ENCODE results near the gene TIMP2.

DNA sequence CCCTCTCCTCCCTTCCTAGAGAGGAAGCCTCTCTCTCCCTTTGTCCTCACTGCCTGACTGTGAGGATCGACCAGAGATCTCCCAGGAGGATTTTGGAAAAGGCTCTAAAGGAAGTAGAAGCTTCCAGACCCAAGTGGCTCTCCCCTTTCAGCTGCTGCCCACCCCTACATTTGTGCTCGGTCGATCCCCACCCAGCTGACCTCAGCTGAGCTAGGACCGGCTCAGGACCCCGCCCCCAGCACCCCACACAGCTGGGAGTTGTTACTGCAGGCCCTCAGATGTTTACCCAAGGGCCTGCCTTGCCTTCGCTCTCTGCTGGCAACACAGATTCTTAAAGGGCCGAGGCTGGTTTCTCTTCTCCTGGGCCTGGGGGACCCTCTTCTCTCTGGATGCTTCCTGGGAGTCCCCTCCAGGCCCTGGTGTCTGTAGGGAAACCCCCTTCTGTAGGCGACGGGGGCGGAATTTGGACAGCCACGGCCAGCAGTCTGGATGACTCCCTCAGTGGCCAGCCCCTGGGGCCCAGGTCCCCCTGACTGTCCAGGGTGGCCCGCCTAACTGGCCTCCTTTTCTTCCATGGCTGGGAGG is 26.9 kb upstream of the TIMP2 start:
- TF ChIP-seq MAFK (IDR thresholded peaks at IDR 0.05; ENCODE audit: low read depth, low read length) = no peak
- no peak for TF ChIP-seq POLR2AphosphoS5 (IDR thresholded peaks at IDR 0.05; ENCODE audit: low read depth, low read length)
- no peak for TF ChIP-seq EZH2 (IDR thresholded peaks at IDR 0.05; ENCODE audit: low read depth, low read length, severe bottlenecking)
- TF ChIP-seq, protein P1, sequence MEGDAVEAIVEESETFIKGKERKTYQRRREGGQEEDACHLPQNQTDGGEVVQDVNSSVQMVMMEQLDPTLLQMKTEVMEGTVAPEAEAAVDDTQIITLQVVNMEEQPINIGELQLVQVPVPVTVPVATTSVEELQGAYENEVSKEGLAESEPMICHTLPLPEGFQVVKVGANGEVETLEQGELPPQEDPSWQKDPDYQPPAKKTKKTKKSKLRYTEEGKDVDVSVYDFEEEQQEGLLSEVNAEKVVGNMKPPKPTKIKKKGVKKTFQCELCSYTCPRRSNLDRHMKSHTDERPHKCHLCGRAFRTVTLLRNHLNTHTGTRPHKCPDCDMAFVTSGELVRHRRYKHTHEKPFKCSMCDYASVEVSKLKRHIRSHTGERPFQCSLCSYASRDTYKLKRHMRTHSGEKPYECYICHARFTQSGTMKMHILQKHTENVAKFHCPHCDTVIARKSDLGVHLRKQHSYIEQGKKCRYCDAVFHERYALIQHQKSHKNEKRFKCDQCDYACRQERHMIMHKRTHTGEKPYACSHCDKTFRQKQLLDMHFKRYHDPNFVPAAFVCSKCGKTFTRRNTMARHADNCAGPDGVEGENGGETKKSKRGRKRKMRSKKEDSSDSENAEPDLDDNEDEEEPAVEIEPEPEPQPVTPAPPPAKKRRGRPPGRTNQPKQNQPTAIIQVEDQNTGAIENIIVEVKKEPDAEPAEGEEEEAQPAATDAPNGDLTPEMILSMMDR (IDR thresholded peaks at IDR 0.05; ENCODE audit: control extremely low read depth in 1 of 3, insufficient read depth in 1 of 3, low read depth in 1 of 3, low read length in 3 of 3) = no peak
- no peak for TF ChIP-seq SP2 (IDR thresholded peaks at IDR 0.05; ENCODE audit: low read length)
- no peak for TF ChIP-seq EP300 (IDR thresholded peaks at IDR 0.05; ENCODE audit: borderline replicate concordance in 1 of 2, low read depth in 2 of 2, low read length in 2 of 2)
- TF ChIP-seq CEBPB (IDR thresholded peaks at IDR 0.05; ENCODE audit: low read depth, low read length) = no peak
- no peak for TF ChIP-seq CHD2 (IDR thresholded peaks at IDR 0.05; ENCODE audit: low read length)
- no peak for TF ChIP-seq ZNF274 (IDR thresholded peaks at IDR 0.05; ENCODE audit: borderline replicate concordance, extremely low read depth, low read length)
- TF ChIP-seq EGR1 (IDR thresholded peaks at IDR 0.05; ENCODE audit: borderline replicate concordance, low read depth, low read length) = no peak
- no peak for TF ChIP-seq TEAD4 (IDR thresholded peaks at IDR 0.05; ENCODE audit: low read depth, low read length)
- no peak for TF ChIP-seq TAF1 (IDR thresholded peaks at IDR 0.05; ENCODE audit: low read depth, low read length)
- TF ChIP-seq BCL11A (IDR thresholded peaks at IDR 0.05; ENCODE audit: low read depth in 2 of 2, low read length in 2 of 2) = no peak
- no peak for TF ChIP-seq JUN (IDR thresholded peaks at IDR 0.05; ENCODE audit: low read depth, low read length)

Measured in H1 (cell line).